ENCODE results near the gene MBD6. TPM values are rescaled to one million over a fixed set of nuclear protein-coding genes. Genes with fewer than 3 reads are reported as not detected.

MBD6 gene
- total RNA-seq, 2 experiments from 2014 or later: 23.9 to 110 TPM

- H3K9me2 ChIP-seq (ENCODE audit: insufficient read depth, low read length): no peaks in the 10 kb centered on the region
- CTCF ChIA-PET (ENCODE audit: unreplicated experiment): no interaction called here
- intact Hi-C loops (cut with micrococcal nuclease; ENCODE audit: unreplicated experiment): no loop called here
- H4K20me1 ChIP-seq (ENCODE audit: insufficient read depth, low read length): no peaks in the 10 kb centered on the region
- BruUV-seq (replicated peaks): no TSS peak
- H3K36me3 ChIP-seq (ENCODE audit: insufficient read depth, low read length): no peaks in the 10 kb centered on the region
- H2AFZ ChIP-seq (ENCODE audit: low read length): no peak overlapping the region
- no peak overlapping the region for H3K27ac ChIP-seq (ENCODE audit: low read depth, low read length, poor library complexity, severe bottlenecking)
- no peak overlapping the region for H3K4me3 ChIP-seq (ENCODE audit: low read depth, low read length, poor library complexity, severe bottlenecking)
- no peak for DNase-seq (ENCODE audit: low spot score)
- no peaks in the 10 kb centered on the region for H3K79me2 ChIP-seq (ENCODE audit: insufficient read depth, low read depth, low read length)
- no peaks in the 10 kb centered on the region for H3K9me3 ChIP-seq (ENCODE audit: low read length)
- H3K4me2 ChIP-seq (ENCODE audit: low read length): no peak overlapping the region
- POLR2A ChIA-PET: interaction anchor here (0.7 kb wide), 1 partner anchor 31 kb away, joined by 3 read pairs; no protein-coding TSS in a partner anchor
- peaks cover 5% of the 10 kb centered on the region for H3K4me1 ChIP-seq (ENCODE audit: insufficient read depth, low read length, poor library complexity, severe bottlenecking)
- no peak for TF ChIP-seq CTCF (conservative IDR thresholded peaks at IDR 0.05; ENCODE audit: low read length)
- no peak for TF ChIP-seq EZH2phosphoT487 (IDR thresholded peaks at IDR 0.05; ENCODE audit: borderline replicate concordance, low read depth, low read length)
Measured at GRCh38 chr12:57552306-57552651, 29.7 kb downstream of the MBD6 start.

GRCh38 chr12:57552835-57553313 is 30.2 kb downstream of the MBD6 start:
- H3K9me2 ChIP-seq (ENCODE audit: insufficient read depth, low read length): no peaks in the 10 kb centered on the region
- TF ChIP-seq CTCF (conservative IDR thresholded peaks at IDR 0.05; ENCODE audit: low read length) (no peak), EZH2phosphoT487 (IDR thresholded peaks at IDR 0.05; ENCODE audit: borderline replicate concordance, low read depth, low read length) (no peak)
- no peaks in the 10 kb centered on the region for H3K79me2 ChIP-seq (ENCODE audit: insufficient read depth, low read depth, low read length)
- H3K4me1 ChIP-seq (ENCODE audit: insufficient read depth, low read length, poor library complexity, severe bottlenecking): no peaks in the 10 kb centered on the region
- intact Hi-C loops (cut with micrococcal nuclease; ENCODE audit: unreplicated experiment): no loop called here
- H3K36me3 ChIP-seq (ENCODE audit: insufficient read depth, low read length): no peaks in the 10 kb centered on the region
- BruUV-seq (replicated peaks): no TSS peak
- H3K9me3 ChIP-seq (ENCODE audit: low read length): no peaks in the 10 kb centered on the region
- no peak overlapping the region for H3K27ac ChIP-seq (ENCODE audit: low read depth, low read length, poor library complexity, severe bottlenecking)
- DNase-seq (ENCODE audit: low spot score): no peak
- CTCF ChIA-PET (ENCODE audit: unreplicated experiment): no interaction called here
- no peak overlapping the region for H2AFZ ChIP-seq (ENCODE audit: low read length)
- POLR2A ChIA-PET: no interaction called here
- no peaks in the 10 kb centered on the region for H4K20me1 ChIP-seq (ENCODE audit: insufficient read depth, low read length)
- H3K4me3 ChIP-seq (ENCODE audit: low read depth, low read length, poor library complexity, severe bottlenecking): no peak overlapping the region
- H3K4me2 ChIP-seq (ENCODE audit: low read length): no peak overlapping the region

- Histone ChIP-seq H3K36me3 (ENCODE audit: insufficient read depth, low read length) (no peaks in the 10 kb centered on the region), H3K9me2 (ENCODE audit: insufficient read depth, low read length) (no peaks in the 10 kb centered on the region), H3K9me3 (ENCODE audit: low read length) (no peaks in the 10 kb centered on the region), H3K4me3 (ENCODE audit: low read depth, low read length, poor library complexity, severe bottlenecking) (no peak overlapping the region), H3K27ac (ENCODE audit: low read depth, low read length, poor library complexity, severe bottlenecking) (no peak overlapping the region), H4K20me1 (ENCODE audit: insufficient read depth, low read length) (no peaks in the 10 kb centered on the region), H2AFZ (ENCODE audit: low read length) (no peak overlapping the region), H3K79me2 (ENCODE audit: insufficient read depth, low read depth, low read length) (no peaks in the 10 kb centered on the region), H3K4me2 (ENCODE audit: low read length) (no peak overlapping the region), H3K4me1 (ENCODE audit: insufficient read depth, low read length, poor library complexity, severe bottlenecking) (no peaks in the 10 kb centered on the region)
- intact Hi-C loops (cut with micrococcal nuclease; ENCODE audit: unreplicated experiment): no loop called here
- no peak for TF ChIP-seq CTCF (conservative IDR thresholded peaks at IDR 0.05; ENCODE audit: low read length)
- no peak for TF ChIP-seq EZH2phosphoT487 (IDR thresholded peaks at IDR 0.05; ENCODE audit: borderline replicate concordance, low read depth, low read length)
- no peak for DNase-seq (ENCODE audit: low spot score)
- ChIA-PET POLR2A (interaction anchor here (0.7 kb wide), 1 partner anchor 179 kb away, joined by 3 read pairs; no protein-coding TSS in a partner anchor), CTCF (ENCODE audit: unreplicated experiment) (no interaction called here)
- no TSS peak for BruUV-seq (replicated peaks)
Measured at GRCh38 chr12:57553343-57554202, 30.9 kb downstream of the MBD6 start.

Data from OCI-LY7 (cell line).